Epithelial cell of proximal tubule (primary cell): Measurements from ENCODE around the gene ITPR1. TPM values are rescaled to one million over a fixed set of nuclear protein-coding genes. Genes with fewer than 3 reads are reported as not detected.
"Not testable (repeated sequence)": the region's sequence is repeated elsewhere in the genome, so short reads cannot be mapped to it uniquely, and the experiment has no call there.

ENCODE experiments used
- DNase-seq: peaks from one replicate; pipeline ENCODE4 v3.0.0-alpha.2; 2011; ENCODE audit warnings: low read depth
- H3K4me3 ChIP-seq: 2 replicates; pipeline ENCODE4 v1.5.1; 2011; ENCODE audit warnings: low read depth, mild to moderate bottlenecking, low read length
- total RNA-seq: library from RNA; depleted of rRNA; stranded (reverse); fragments of >200 nt; gene quantifications from 2 replicates; pipeline ENCODE4 v1.2.3, GENCODE V29; 2015
- TF ChIP-seq, protein P1 (sequence below): conservative IDR thresholded peaks from 2 replicates; pipeline ENCODE4 v1.5.1; 2012; ENCODE audit warnings: low read depth, mild to moderate bottlenecking, low read length

Gene ITPR1
- total RNA-seq, 1 donor from 2014 or later, result 4.6 TPM

DNA sequence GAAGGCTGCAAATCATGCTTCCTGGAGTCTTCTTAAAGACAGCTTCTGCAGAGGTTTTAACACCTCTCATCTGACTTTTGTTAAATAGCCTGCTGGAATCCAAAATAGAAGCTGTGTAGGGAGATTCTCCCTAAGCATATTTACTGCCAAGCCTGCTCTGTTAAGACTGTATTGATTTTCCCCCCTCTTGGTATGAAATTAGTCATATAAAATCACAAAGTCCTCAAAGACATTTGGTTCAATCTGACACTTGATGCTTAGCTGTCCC is 94.6 kb downstream of the ITPR1 start:
- no peak for DNase-seq
- H3K4me3 ChIP-seq, result no peak overlapping the region
- TF ChIP-seq, protein P1, sequence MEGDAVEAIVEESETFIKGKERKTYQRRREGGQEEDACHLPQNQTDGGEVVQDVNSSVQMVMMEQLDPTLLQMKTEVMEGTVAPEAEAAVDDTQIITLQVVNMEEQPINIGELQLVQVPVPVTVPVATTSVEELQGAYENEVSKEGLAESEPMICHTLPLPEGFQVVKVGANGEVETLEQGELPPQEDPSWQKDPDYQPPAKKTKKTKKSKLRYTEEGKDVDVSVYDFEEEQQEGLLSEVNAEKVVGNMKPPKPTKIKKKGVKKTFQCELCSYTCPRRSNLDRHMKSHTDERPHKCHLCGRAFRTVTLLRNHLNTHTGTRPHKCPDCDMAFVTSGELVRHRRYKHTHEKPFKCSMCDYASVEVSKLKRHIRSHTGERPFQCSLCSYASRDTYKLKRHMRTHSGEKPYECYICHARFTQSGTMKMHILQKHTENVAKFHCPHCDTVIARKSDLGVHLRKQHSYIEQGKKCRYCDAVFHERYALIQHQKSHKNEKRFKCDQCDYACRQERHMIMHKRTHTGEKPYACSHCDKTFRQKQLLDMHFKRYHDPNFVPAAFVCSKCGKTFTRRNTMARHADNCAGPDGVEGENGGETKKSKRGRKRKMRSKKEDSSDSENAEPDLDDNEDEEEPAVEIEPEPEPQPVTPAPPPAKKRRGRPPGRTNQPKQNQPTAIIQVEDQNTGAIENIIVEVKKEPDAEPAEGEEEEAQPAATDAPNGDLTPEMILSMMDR, result no peak

DNA sequence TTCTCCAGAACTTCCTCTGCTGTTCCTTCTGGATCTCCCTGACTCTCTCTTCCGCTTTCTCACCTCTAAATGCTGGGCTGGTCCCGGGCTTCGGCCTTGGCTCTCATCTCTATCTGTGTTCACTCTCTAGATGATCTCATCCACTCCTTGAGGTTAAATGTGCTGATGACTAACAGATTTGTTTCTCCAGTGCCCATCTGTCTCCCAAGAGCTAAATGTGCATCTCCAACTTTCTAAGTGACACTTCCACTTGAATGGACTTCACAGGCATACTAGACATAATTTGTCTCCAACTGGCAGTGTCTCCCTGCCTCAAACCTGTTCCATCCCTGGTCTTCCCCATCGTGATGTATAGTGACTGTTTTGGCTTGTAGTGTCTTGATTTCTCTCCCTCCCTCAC is 95.3 kb downstream of the ITPR1 start:
- TF ChIP-seq, protein P1, result no peak
- DNase-seq, result no peak
- no peak overlapping the region for H3K4me3 ChIP-seq

DNA sequence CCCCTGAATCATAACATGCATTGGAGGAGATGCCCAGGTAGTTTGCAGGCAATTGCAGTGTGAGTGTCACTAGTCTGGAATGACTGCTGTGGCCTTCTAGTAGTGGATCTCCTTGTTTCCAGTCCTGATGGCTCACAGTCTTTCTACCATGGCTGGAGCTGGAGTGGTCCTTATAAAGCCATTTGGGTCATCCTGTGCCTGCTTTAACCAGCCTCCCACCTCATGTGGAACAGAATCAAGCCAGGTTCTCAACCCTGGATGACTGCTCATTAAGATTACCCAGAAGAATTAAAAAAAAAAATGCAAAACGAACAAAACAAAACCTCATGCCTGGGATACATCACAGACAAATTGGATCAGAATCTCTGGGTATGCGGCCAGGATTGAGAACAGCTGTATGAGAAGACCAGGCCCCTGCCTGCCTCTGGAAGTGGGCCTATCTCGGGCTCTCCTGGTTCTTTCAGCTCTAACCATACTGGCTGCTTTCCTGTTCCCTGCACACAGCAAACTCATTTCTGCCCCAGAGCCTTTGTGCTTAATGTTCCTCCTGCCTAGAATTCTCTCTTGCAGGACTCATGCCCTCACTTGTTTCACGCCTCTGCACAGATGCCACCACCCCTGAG is 96.4 kb downstream of the ITPR1 start:
- TF ChIP-seq, protein P1, result no peak
- no peak overlapping the region for H3K4me3 ChIP-seq
- no peak for DNase-seq

DNA sequence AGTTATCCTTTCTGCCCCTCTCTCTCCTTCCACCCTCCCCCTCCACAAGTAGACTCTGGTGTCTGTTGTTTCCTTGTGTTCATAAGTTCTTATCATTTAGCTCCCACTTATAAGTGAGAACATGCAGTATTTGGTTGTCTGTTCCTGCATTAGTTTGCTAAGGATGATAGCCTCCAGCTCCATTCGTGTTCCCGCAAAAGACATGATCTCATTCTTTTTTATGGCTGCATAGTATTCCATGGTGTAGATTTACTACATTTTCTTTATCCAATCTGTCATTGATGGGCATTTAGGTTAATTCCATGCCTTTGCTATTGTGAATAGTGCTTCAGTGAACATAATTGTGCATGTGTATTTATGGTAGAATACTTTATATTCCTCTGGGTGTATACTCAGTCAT is 97.7 kb downstream of the ITPR1 start:
- not testable (repeated sequence) for DNase-seq, H3K4me3 ChIP-seq

DNA sequence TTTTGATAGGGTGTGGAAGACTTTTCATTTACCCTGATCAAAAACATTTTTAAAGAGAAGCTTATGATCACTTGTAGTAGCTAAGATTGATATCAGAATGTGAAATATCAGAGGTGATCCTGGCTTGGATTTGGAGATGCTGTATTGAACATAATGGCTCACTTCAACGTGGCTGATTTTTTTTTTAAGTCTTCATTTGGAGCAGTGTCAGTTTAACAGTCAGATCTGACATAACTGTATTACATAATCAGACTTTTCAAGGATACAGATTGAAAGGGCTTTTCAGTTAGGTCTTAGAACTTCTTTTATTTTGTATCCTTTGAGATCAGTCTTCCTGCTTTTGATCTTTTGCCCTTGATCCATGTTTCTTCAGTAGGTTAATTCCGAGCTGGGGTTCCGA is 98.5 kb downstream of the ITPR1 start:
- no peak overlapping the region for H3K4me3 ChIP-seq
- no peak for DNase-seq
- TF ChIP-seq, protein P1, result no peak

DNA sequence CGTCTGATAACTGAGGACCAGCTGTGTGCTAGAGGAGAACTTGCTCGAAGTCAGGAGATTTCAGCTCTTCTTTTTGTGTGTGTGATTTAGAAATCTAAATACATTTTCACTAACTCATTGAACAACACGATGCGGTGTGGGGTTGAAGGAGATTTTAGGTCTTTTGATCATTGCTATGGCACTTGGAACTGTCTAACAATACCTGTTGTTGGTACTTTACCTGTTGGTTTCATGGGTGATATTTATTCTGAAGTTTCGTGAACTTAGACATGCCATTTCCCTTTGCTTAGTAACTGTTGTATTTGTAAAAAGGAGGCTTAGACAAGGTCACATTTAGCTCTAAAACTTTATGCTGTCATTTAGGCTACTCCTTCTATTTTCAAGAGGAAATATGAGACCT is 99.9 kb downstream of the ITPR1 start:
- no peak overlapping the region for H3K4me3 ChIP-seq
- DNase-seq, result no peak
- TF ChIP-seq, protein P1, result no peak

DNA sequence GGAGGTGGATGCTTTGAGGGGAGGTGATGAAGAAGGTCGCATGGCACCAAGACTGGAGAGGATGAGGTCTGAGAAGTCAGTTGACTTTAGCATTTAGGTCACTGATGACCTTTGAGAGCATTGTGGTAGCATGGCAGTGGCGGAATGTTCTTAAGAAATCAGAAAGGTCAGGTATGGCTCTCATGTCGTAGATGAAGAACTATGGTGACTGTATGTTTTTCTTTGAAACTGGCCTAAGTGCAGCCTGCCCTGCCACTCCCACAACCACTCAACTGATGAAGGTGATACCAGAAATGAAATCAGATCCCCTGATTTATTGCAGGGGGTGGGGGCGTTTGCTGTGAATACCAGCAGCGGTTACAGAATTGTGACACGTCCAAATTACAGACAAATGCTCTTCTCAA is 102.6 kb downstream of the ITPR1 start:
- no peak for DNase-seq
- no peak overlapping the region for H3K4me3 ChIP-seq
- TF ChIP-seq, protein P1, result no peak

DNA sequence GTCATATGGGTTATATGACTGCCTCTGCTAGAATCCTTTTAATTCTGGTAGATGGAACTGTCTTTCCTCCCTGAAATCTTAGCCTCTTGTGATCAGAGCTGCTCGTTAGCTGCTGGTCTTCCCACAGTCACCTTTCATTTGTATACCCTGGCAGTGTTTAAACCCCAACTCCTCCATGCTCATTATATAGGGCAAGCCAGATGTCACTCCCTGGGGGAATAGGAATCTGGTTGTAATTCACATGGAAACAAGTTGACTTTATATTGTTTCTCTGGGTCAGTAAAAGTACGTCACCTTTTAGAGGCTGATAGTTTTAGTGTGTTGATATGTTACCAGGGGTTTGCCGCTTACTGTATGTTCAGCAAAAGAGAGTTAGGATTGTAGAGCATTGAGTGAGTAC is 103.5 kb downstream of the ITPR1 start:
- TF ChIP-seq, protein P1, result no peak
- DNase-seq, result no peak
- no peak overlapping the region for H3K4me3 ChIP-seq
